Measurements from ENCODE around the gene NCOA5.

Gene NCOA5

GRCh38 chr20:46062151-46062550 is 27.6 kb downstream of the NCOA5 start:
- DNase-seq (ENCODE audit: low read depth), result no peak

- no peak for DNase-seq (ENCODE audit: low read depth)
Measured at GRCh38 chr20:46060975-46061374, 28.8 kb downstream of the NCOA5 start.

GRCh38 chr20:46060301-46060881 is 29.4 kb downstream of the NCOA5 start:
- DNase-seq (ENCODE audit: low read depth), result no peak

- DNase-seq (ENCODE audit: low read depth), result no peak
Measured at GRCh38 chr20:46058599-46059281, 31.0 kb downstream of the NCOA5 start.

- no peak for DNase-seq (ENCODE audit: low read depth)
Measured at GRCh38 chr20:46057856-46058598, 31.7 kb downstream of the NCOA5 start.

GRCh38 chr20:46056970-46057855 is 32.5 kb downstream of the NCOA5 start:
- no peak for DNase-seq (ENCODE audit: low read depth)

- no peak for DNase-seq (ENCODE audit: low read depth)
Measured at GRCh38 chr20:46056027-46056833, 33.5 kb downstream of the NCOA5 start.

GRCh38 chr20:46055269-46055668 is 34.5 kb downstream of the NCOA5 start:
- DNase-seq (ENCODE audit: low read depth), result no peak

- DNase-seq (ENCODE audit: low read depth), result no peak
Measured at GRCh38 chr20:46054606-46055005, 35.2 kb downstream of the NCOA5 start.

GRCh38 chr20:46053416-46053815 is 36.3 kb downstream of the NCOA5 start:
- DNase-seq (ENCODE audit: low read depth), result no peak

- no peak for DNase-seq (ENCODE audit: low read depth)
Measured at GRCh38 chr20:46051556-46052308, 38.0 kb downstream of the NCOA5 start.

GRCh38 chr20:46050885-46051284 is 38.9 kb downstream of the NCOA5 start:
- no peak for DNase-seq (ENCODE audit: low read depth)

GRCh38 chr20:46050444-46050843 is 39.3 kb downstream of the NCOA5 start:
- no peak for DNase-seq (ENCODE audit: low read depth)

- DNase-seq (ENCODE audit: low read depth), result no peak
Measured at GRCh38 chr20:46049815-46050214, 39.9 kb downstream of the NCOA5 start.

GRCh38 chr20:46049190-46049589 is 40.6 kb downstream of the NCOA5 start:
- no peak for DNase-seq (ENCODE audit: low read depth)

- DNase-seq (ENCODE audit: low read depth), result no peak
Measured at GRCh38 chr20:46047821-46048220, 41.9 kb downstream of the NCOA5 start.

GRCh38 chr20:46046588-46047310 is 43.0 kb downstream of the NCOA5 start:
- no peak for DNase-seq (ENCODE audit: low read depth)

GRCh38 chr20:46044896-46045295 is 44.9 kb downstream of the NCOA5 start:
- DNase-seq (ENCODE audit: low read depth), result no peak

GRCh38 chr20:46043556-46043955 is 46.2 kb downstream of the NCOA5 start:
- DNase-seq (ENCODE audit: low read depth), result no peak
